Muscle layer of duodenum (tissue), 2 donors: ENCODE data around the gene PRMT7.

Experiments used
- H3K27ac ChIP-seq: one replicate; pipeline ENCODE4 v1.7.0; 2013; ENCODE audit warnings: mild to moderate bottlenecking, low read length
- H3K27me3 ChIP-seq: one replicate; pipeline ENCODE4 v1.7.0; 2013; ENCODE audit warnings: low read depth, mild to moderate bottlenecking, control low read depth, low read length
- H3K36me3 ChIP-seq, 2 donors: one replicate each; pipeline ENCODE4 v1.7.0; 2013; ENCODE audit warnings: low read length in 2 of 2, control low read depth in 1 of 2, mild to moderate bottlenecking in 1 of 2; ENCODE audit not compliant: insufficient read depth in 2 of 2, control insufficient read depth in 1 of 2
- H3K4me1 ChIP-seq, 2 donors: one replicate each; pipeline ENCODE4 v1.7.0; 2013; ENCODE audit warnings: low read length in 2 of 2, mild to moderate bottlenecking in 2 of 2, control low read depth in 1 of 2, moderate library complexity in 1 of 2; ENCODE audit not compliant: insufficient read depth in 2 of 2, control insufficient read depth in 1 of 2
- H3K4me3 ChIP-seq, 2 donors: one replicate each; pipeline ENCODE4 v1.7.0; 2013; ENCODE audit warnings: low read length in 2 of 2, low read depth in 1 of 2, mild to moderate bottlenecking in 1 of 2
- H3K9me3 ChIP-seq, 2 donors: one replicate each; pipeline ENCODE4 v1.7.0; 2013; ENCODE audit warnings: low read length in 2 of 2, control low read depth in 1 of 2, mild to moderate bottlenecking in 1 of 2; ENCODE audit not compliant: control insufficient read depth in 1 of 2
- donor health status: healthy.

PRMT7 gene

GRCh38 chr16:68406458-68407152 lies 95.8 kb downstream of the PRMT7 start:
- no peak overlapping the region for H3K27ac ChIP-seq
- no peaks in the 10 kb centered on the region for H3K9me3 ChIP-seq
- H3K27me3 ChIP-seq = peaks cover 4% of the 10 kb centered on the region

More at GRCh38 chr16:68406458-68407152, 95.8 kb downstream of the PRMT7 start:
- Histone ChIP-seq H3K4me3 (no peak overlapping the region), H3K4me1 (no peaks in the 10 kb centered on the region), H3K36me3 (no peaks in the 10 kb centered on the region)
